LNCaP clone FGC (cell line): Measurements from ENCODE around the gene PPP3CA.
A peak's percentile ranks its signal among the peaks of the same experiment; 100 is the strongest.

Source experiments
- DNase-seq: peaks from one replicate; pipeline ENCODE4 v3.0.0-alpha.2; 2011; ENCODE audit warnings: low read depth
- H3K4me3 ChIP-seq: 2 replicates; pipeline ENCODE4 v1.5.1; 2011; ENCODE audit warnings: mild to moderate bottlenecking, low read depth, low read length, control low read depth
- TF ChIP-seq, protein P1 (sequence below): IDR thresholded peaks from 2 replicates; pipeline ENCODE4 v1.5.1; 2012; ENCODE audit warnings: mild to moderate bottlenecking; ENCODE audit not compliant: control insufficient read depth, insufficient read depth; ENCODE audit errors: extremely low read depth

PPP3CA gene

DNA sequence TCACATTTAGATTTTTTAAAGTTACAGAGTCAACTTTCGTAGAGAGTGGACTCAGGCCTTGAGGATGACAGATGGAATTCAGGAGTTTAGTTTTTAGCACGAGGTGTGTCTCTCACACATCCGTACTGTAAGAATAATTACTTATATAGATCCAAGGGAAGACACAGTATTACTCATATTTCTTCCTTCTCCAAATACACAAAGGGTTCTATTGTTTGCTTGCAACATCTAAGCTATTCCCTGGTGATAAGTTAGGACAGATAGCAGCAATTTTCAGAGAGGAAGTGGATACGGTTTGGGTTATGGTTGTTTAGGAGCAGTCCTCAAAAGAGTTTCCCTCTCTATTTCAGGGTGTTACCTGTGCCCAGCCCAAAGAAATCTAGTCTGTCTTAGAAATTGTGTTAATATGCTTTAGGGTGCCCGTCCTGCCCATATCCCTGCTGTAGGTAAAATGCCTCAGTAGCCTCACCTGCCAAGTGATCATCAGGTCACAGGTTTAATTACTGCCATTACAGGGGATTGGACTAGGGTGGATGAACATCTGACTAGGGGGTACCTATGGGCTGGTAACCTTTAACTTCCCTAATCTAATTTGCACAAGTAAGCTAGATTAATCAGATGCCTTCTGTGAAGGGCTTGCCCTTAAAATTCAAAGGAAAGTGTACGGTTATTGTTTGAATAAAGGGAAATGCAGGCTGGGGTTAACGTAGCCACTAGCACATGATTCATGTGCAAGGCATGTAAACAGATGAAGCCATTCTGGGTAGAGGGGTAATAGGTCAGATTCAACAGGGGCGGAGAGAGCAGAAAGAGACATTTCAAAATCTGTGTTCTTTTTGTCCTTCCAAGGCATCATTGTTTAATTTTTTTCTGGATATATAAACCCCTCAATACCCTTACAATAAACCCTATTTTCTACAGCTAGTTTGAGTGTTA, 8.7 kb upstream of the PPP3CA start:
- DNase-seq, result no peak
- no peak overlapping the region for H3K4me3 ChIP-seq
- TF ChIP-seq, protein P1, sequence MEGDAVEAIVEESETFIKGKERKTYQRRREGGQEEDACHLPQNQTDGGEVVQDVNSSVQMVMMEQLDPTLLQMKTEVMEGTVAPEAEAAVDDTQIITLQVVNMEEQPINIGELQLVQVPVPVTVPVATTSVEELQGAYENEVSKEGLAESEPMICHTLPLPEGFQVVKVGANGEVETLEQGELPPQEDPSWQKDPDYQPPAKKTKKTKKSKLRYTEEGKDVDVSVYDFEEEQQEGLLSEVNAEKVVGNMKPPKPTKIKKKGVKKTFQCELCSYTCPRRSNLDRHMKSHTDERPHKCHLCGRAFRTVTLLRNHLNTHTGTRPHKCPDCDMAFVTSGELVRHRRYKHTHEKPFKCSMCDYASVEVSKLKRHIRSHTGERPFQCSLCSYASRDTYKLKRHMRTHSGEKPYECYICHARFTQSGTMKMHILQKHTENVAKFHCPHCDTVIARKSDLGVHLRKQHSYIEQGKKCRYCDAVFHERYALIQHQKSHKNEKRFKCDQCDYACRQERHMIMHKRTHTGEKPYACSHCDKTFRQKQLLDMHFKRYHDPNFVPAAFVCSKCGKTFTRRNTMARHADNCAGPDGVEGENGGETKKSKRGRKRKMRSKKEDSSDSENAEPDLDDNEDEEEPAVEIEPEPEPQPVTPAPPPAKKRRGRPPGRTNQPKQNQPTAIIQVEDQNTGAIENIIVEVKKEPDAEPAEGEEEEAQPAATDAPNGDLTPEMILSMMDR, result no peak

DNA sequence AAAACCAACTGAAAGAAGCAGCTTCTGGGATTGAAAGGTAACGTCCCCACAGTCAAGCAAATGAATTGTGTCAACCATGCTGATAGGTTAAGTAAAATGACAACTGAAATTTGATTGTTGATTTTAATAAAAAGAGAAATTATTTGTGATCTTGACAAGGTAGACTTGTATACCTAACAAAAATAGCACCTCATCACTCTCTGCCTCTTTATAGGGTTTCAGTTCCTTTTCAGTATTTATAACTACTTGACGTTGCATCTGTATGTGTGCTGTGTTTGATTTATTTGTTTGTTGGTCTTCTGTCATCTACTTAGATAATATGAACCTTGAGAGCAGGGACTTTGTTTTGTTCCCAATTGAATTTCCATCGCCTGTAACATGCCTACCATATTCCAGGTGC, 7.9 kb upstream of the PPP3CA start:
- no peak overlapping the region for H3K4me3 ChIP-seq
- DNase-seq, result no peak
- TF ChIP-seq, protein P1, result no peak

DNA sequence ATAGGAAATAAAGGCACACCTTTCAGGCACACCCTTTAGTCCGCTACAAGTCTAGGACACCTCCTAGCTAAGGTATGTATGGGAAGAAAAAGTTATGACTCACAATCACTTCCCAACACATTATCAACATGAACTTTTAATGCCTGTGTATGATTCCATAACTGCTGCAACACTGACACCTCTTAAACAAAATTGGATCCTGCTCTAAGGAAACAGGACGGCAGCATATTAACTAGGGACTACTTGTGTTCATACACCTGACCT, 2.4 kb upstream of the PPP3CA start:
- TF ChIP-seq, protein P1, result no peak
- no peak for DNase-seq
- no peak overlapping the region for H3K4me3 ChIP-seq

DNA sequence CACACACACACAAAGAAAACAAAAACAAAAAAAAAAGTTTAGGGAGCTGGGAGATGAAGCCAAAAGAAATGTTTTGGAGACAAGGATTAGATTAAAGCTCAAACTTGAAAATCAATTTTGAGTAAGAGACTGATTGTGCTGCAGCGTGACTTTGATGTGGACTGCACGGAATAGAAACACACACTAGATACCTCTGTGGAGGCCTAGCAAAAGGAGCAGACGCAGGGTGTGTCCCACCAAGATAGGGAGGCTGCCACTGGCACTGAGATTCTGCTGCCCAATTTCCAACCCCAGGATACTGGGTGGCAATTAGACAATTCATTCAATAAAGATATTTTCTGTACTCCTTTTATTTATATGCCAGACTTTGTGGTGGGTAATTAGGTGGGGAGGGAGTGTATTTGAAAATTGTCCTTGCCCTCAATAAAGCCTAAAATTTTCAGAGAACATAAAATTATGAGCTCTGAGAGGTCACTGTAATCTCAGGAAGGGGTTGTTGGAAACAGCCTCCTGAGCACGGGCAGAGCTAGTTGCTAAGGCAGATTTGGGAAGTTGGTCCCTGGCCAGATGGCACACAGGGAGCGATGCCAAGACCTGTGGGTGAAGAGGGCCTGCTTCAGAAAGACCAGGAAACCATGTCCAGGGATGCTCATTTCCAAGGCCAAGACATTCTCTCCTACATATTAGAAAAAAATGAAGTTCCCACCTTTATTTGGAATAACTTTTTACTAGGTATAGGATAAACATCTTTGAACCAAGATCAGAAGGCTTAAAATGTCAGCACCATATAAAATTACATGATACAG, 1.9 kb upstream of the PPP3CA start:
- peak; percentile 92 for DNase-seq
- TF ChIP-seq, protein P1, result no peak
- H3K4me3 ChIP-seq, result peak overlapping the region; percentile 95

DNA sequence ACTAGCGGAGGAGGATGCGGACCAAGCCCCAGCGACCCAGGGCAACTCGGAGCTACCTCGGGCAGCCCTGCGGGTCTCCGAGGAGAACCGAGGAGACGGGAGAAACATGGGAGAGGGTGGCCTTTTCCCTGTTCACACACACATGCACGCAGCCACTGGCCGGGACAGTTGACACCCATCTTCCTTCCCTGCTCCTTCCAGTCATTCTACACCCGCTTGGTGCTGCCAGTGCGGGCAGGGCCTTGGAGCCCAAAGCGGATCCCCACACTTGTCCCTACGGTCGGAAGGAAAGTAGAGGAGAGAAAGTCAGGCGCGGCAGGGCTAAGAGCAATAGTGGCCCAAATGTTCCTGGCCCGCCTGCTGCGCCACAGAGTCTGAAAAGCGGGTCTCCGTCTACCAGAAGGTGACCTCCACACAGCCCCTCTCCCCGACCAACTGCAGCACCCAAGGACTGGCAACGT, 1.1 kb upstream of the PPP3CA start:
- H3K4me3 ChIP-seq, result peak overlapping the region; percentile 95
- no peak for DNase-seq
- TF ChIP-seq, protein P1, result no peak

DNA sequence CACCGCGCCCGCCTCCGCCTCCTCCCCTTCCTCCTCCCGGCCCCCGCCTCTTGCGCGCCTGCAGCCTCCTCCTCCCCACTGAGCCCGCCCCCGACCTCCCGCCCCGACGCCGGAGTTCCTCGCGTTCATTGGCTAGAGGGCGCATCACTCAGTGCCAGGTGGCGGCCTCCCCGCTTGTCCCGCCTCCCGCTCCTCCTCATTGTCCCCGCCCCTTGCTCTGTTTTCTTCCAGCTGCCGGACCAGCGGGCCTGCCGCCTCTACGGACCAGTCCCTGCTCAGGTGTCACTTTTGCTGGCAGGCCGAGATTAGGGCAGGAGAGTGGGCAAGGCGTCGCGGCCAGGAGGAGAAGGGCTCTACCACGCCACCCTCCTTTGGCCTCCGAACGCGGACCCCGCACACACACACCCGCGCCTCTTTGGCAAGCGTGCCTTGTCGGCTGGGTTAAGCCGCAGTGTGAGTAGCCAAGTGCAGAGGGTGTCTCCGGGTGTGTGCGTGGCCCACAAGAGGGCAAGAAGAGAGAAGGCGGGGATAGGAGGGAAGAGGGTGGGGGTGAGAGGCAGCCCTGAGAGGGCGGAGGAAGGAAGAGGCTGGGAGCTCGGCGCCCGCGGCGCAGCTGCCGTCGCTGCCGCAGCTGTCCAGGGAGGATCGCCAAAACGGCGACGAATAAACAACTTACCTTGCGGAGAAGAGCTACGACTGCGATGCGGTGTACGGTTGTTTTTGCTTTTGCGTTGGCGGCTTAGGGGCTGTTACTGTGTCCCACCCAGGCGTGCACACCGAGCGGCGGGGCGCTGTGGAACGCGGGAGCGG, 436 bp upstream of the PPP3CA start:
- peak overlapping the region; percentile 95 for H3K4me3 ChIP-seq
- DNase-seq, result peak; percentile 90
- TF ChIP-seq, protein P1, result 0 out of 2 replicates have a peak, but pooled peaks have one; percentile 10
